HG02571 (cell line): ENCODE data around the gene SEMA5A.

Source experiments
- ATAC-seq: cut with Tn5 transposase; IDR thresholded peaks from one replicate; pipeline ENCODE4 v1.9.1; 2021; ENCODE audit warnings: mild to moderate bottlenecking, moderate library complexity; ENCODE audit not compliant: unreplicated experiment

The SEMA5A gene

GRCh38 chr5:9194509-9194908 is 351.4 kb downstream of the SEMA5A start:
- ATAC-seq, result no peak

- ATAC-seq, result no peak
Measured at GRCh38 chr5:9192266-9192665, 353.6 kb downstream of the SEMA5A start.

- no peak for ATAC-seq
Measured at GRCh38 chr5:9189681-9190080, 356.2 kb downstream of the SEMA5A start.

- no peak for ATAC-seq
Measured at GRCh38 chr5:9188956-9189355, 356.9 kb downstream of the SEMA5A start.

- no peak for ATAC-seq
Measured at GRCh38 chr5:9188131-9188530, 357.7 kb downstream of the SEMA5A start.

- no peak for ATAC-seq
Measured at GRCh38 chr5:9187614-9188013, 358.3 kb downstream of the SEMA5A start.

GRCh38 chr5:9186069-9186468 is 359.8 kb downstream of the SEMA5A start:
- no peak for ATAC-seq

GRCh38 chr5:9183992-9184391 is 361.9 kb downstream of the SEMA5A start:
- ATAC-seq, result no peak

GRCh38 chr5:9182899-9183695 is 362.8 kb downstream of the SEMA5A start:
- ATAC-seq, result no peak

GRCh38 chr5:9176641-9177040 is 369.2 kb downstream of the SEMA5A start:
- ATAC-seq, result no peak

- no peak for ATAC-seq
Measured at GRCh38 chr5:9174446-9174845, 371.4 kb downstream of the SEMA5A start.

- no peak for ATAC-seq
Measured at GRCh38 chr5:9173281-9174048, 372.4 kb downstream of the SEMA5A start.

- ATAC-seq, result no peak
Measured at GRCh38 chr5:9170026-9170425, 375.8 kb downstream of the SEMA5A start.

- ATAC-seq, result no peak
Measured at GRCh38 chr5:9169557-9169902, 376.3 kb downstream of the SEMA5A start.

- ATAC-seq, result no peak
Measured at GRCh38 chr5:9168791-9169556, 376.9 kb downstream of the SEMA5A start.

- ATAC-seq, result no peak
Measured at GRCh38 chr5:9166202-9167112, 379.4 kb downstream of the SEMA5A start.

GRCh38 chr5:9165546-9165945 is 380.3 kb downstream of the SEMA5A start:
- no peak for ATAC-seq

- ATAC-seq, result no peak
Measured at GRCh38 chr5:9160747-9161146, 385.1 kb downstream of the SEMA5A start.

- no peak for ATAC-seq
Measured at GRCh38 chr5:9157811-9158210, 388.1 kb downstream of the SEMA5A start.

GRCh38 chr5:9157020-9157419 is 388.9 kb downstream of the SEMA5A start:
- ATAC-seq, result no peak

- ATAC-seq, result no peak
Measured at GRCh38 chr5:9156282-9156681, 389.6 kb downstream of the SEMA5A start.
